ENCODE results near the gene SPAG5. TPM values are rescaled to one million over a fixed set of nuclear protein-coding genes. Genes with fewer than 3 reads are reported as not detected.

SPAG5 gene
- total and polyA plus RNA-seq, 3 experiments from 2014 or later = 3.5 to 79.7 (median 77.8) TPM

DNA sequence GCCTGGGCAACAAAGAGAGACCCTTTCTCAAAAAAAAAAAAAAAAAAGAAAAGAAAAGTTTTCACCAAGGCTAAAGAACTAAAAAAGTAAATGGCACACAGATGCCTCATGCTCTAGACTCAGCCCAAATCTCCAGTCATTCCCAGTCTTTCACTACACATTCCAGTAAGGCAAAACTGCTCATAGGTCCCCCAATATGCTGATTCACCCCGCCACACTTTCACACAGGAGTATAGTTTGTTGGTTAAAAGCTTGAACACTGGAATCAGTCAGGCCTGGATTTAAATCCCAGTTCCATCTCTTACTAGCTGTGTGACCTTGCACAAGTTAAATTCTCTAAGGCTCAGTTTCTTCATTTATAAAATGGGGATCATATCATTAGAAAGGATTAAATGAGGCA lies 29.4 kb downstream of the SPAG5 start:
- H3K36me3 ChIP-seq (ENCODE audit: insufficient read depth, low read length) = no peaks in the 10 kb centered on the region
- H3K4me1 ChIP-seq (ENCODE audit: insufficient read depth, low read length) = peaks cover 34% of the 10 kb centered on the region
- peaks cover 56 to 75% (median 60%) of the 10 kb centered on the region in 3 donors for H3K4me1 Mint-ChIP-seq
- H3K27ac ChIP-seq (ENCODE audit: low read depth, low read length) = no peak overlapping the region
- DNase-seq = no peak
- POLR2A ChIA-PET = no interaction called here
- peak overlapping the region; percentile 9 for H3K4me3 ChIP-seq (ENCODE audit: low read length)
- H3K4me3 Mint-ChIP-seq = peak overlapping the region; percentile 74 to 98 (median 96)
- no peaks in the 10 kb centered on the region for H3K27me3 Mint-ChIP-seq
- peak overlapping the region in 7 of 8 donors; percentile 64 to 96 (median 88) for H3K27ac Mint-ChIP-seq
- no peaks in the 10 kb centered on the region for H3K9me3 ChIP-seq (ENCODE audit: low read length)
- peaks cover 0 to 40% (median 6%) of the 10 kb centered on the region in 3 donors for H3K36me3 Mint-ChIP-seq
- H3K27me3 ChIP-seq (ENCODE audit: insufficient read depth, low read length, poor library complexity, severe bottlenecking) = no peaks in the 10 kb centered on the region
- CTCF ChIA-PET = interaction anchor here (1.8 to 3.2 kb wide), 2 partner anchors 19 to 30 kb away, joined by 4 to 10 read pairs; partner anchors contain the start of gene SPAG5
- H3K9me3 Mint-ChIP-seq = no peaks in the 10 kb centered on the region

DNA sequence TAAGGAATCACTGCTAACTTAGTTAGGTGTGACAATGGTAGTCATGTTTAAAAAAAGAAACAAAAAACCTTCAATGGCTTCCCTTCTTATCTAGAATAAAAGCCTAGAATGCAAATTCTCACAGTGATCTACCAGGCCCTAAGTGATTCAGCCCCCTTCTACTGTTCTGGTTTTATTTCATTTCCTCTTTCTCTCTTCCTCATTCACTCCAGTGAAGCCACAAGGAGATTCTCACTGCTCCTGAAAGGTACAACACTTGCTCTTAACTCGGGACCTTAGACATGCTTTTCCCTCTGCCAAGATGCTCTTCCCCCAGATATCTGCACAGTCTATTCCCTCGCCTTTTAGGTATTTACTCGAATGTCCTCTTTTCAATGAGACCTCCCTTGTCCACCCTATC lies 31.2 kb downstream of the SPAG5 start:
- no peak for DNase-seq
- no peaks in the 10 kb centered on the region for H3K9me3 Mint-ChIP-seq
- no peak overlapping the region for H3K4me3 ChIP-seq (ENCODE audit: low read length)
- H3K4me1 ChIP-seq (ENCODE audit: insufficient read depth, low read length) = peaks cover 27% of the 10 kb centered on the region
- H3K27ac ChIP-seq (ENCODE audit: low read depth, low read length) = no peak overlapping the region
- peak overlapping the region in 5 of 8 donors; percentile 29 to 94 (median 57) for H3K27ac Mint-ChIP-seq
- peaks cover 48 to 65% (median 56%) of the 10 kb centered on the region in 3 donors for H3K4me1 Mint-ChIP-seq
- H3K36me3 Mint-ChIP-seq = peaks cover 0 to 54% (median 6%) of the 10 kb centered on the region in 3 donors
- POLR2A ChIA-PET = no interaction called here
- peaks cover 7% of the 10 kb centered on the region for H3K36me3 ChIP-seq (ENCODE audit: insufficient read depth, low read length)
- H3K27me3 ChIP-seq (ENCODE audit: insufficient read depth, low read length, poor library complexity, severe bottlenecking) = no peaks in the 10 kb centered on the region
- H3K27me3 Mint-ChIP-seq = no peaks in the 10 kb centered on the region
- H3K9me3 ChIP-seq (ENCODE audit: low read length) = no peaks in the 10 kb centered on the region
- H3K4me3 Mint-ChIP-seq = peak overlapping the region in 5 of 7 donors; percentile 13 to 73 (median 29)
- CTCF ChIA-PET = no interaction called here

DNA sequence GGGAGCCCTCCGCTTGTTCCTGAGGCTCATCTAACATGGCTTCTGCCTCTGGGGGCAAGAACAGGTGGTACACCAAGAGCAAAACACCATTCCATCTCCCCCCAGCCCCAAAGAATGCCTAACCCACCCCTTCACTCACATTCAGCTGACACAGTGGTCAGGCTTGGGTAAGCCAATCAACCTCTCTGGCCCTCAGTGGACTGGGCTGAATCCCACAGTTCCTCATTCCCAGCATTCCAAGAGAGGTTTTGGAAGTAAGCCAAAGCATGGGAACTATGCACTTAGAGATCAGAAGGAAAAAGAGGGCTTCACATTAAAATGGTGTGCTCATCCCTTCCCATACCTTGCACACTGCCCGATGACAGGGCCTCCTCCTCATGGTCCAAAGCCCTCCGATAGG lies 35.4 kb downstream of the SPAG5 start:
- no peaks in the 10 kb centered on the region for H3K27me3 Mint-ChIP-seq
- peaks cover 0 to 64% (median 11%) of the 10 kb centered on the region in 3 donors for H3K36me3 Mint-ChIP-seq
- Histone ChIP-seq H3K27ac (ENCODE audit: low read depth, low read length) (no peak overlapping the region), H3K4me3 (ENCODE audit: low read length) (no peak overlapping the region), H3K4me1 (ENCODE audit: insufficient read depth, low read length) (no peaks in the 10 kb centered on the region), H3K9me3 (ENCODE audit: low read length) (no peaks in the 10 kb centered on the region), H3K27me3 (ENCODE audit: insufficient read depth, low read length, poor library complexity, severe bottlenecking) (no peaks in the 10 kb centered on the region), H3K36me3 (ENCODE audit: insufficient read depth, low read length) (peaks cover 23% of the 10 kb centered on the region)
- CTCF ChIA-PET = no interaction called here
- no peak overlapping the region for H3K27ac Mint-ChIP-seq
- peaks cover 20 to 29% (median 24%) of the 10 kb centered on the region in 3 donors for H3K4me1 Mint-ChIP-seq
- POLR2A ChIA-PET = no interaction called here
- no peak for DNase-seq
- H3K9me3 Mint-ChIP-seq = no peaks in the 10 kb centered on the region
- no peak overlapping the region for H3K4me3 Mint-ChIP-seq

GRCh38 chr17:28555022-28555421 lies 43.8 kb downstream of the SPAG5 start:
- Mint-ChIP-seq H3K4me1 (peaks cover 26 to 28% (median 27%) of the 10 kb centered on the region in 3 donors), H3K27me3 (no peaks in the 10 kb centered on the region), H3K36me3 (peaks cover 7 to 68% (median 35%) of the 10 kb centered on the region in 3 donors), H3K4me3 (peak overlapping the region in 2 of 7 donors; percentile 19 to 43), H3K27ac (peak overlapping the region in 1 of 8 donors; percentile 71), H3K9me3 (no peaks in the 10 kb centered on the region)
- POLR2A ChIA-PET = no interaction called here
- Histone ChIP-seq H3K4me3 (ENCODE audit: low read length) (no peak overlapping the region), H3K27me3 (ENCODE audit: insufficient read depth, low read length, poor library complexity, severe bottlenecking) (no peaks in the 10 kb centered on the region), H3K27ac (ENCODE audit: low read depth, low read length) (no peak overlapping the region), H3K36me3 (ENCODE audit: insufficient read depth, low read length) (peaks cover 51% of the 10 kb centered on the region), H3K9me3 (ENCODE audit: low read length) (no peaks in the 10 kb centered on the region), H3K4me1 (ENCODE audit: insufficient read depth, low read length) (peaks cover 19% of the 10 kb centered on the region)
- DNase-seq = no peak
- CTCF ChIA-PET = no interaction called here

DNA sequence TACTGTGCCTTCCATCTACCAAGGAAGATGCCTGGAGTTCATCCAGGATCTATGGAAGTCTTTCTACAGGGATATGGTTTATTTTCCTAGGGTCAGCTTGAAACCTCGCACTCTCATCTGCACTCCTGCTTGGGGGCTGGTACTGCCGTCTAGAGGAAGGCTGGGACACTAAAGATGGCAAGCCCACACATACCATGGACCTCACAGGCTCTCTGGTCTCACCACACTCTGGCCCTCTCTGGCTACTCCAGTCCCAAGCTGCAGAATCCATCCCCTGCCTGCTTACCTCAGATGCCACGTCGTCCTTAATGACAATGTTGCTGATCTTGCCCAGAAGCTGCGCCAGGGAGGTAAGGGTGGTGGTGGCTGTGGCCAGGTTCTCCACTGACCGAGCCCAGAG lies 44.3 kb downstream of the SPAG5 start:
- Mint-ChIP-seq H3K36me3 (peaks cover 7 to 64% (median 33%) of the 10 kb centered on the region in 3 donors), H3K9me3 (no peaks in the 10 kb centered on the region), H3K4me1 (peaks cover 31 to 33% (median 32%) of the 10 kb centered on the region in 3 donors), H3K4me3 (peak overlapping the region in 2 of 7 donors; percentile 43 to 65), H3K27ac (peak overlapping the region in 1 of 8 donors; percentile 71), H3K27me3 (no peaks in the 10 kb centered on the region)
- Histone ChIP-seq H3K27ac (ENCODE audit: low read depth, low read length) (no peak overlapping the region), H3K27me3 (ENCODE audit: insufficient read depth, low read length, poor library complexity, severe bottlenecking) (no peaks in the 10 kb centered on the region), H3K4me1 (ENCODE audit: insufficient read depth, low read length) (peaks cover 24% of the 10 kb centered on the region), H3K36me3 (ENCODE audit: insufficient read depth, low read length) (peaks cover 46% of the 10 kb centered on the region), H3K9me3 (ENCODE audit: low read length) (no peaks in the 10 kb centered on the region), H3K4me3 (ENCODE audit: low read length) (no peak overlapping the region)
- no peak for DNase-seq
- ChIA-PET POLR2A (interaction anchor here (1.1 kb wide), 1 partner anchor 17 kb away, joined by 3 read pairs; the partner anchor contains the start of gene PIGS), CTCF (no interaction called here)

DNA sequence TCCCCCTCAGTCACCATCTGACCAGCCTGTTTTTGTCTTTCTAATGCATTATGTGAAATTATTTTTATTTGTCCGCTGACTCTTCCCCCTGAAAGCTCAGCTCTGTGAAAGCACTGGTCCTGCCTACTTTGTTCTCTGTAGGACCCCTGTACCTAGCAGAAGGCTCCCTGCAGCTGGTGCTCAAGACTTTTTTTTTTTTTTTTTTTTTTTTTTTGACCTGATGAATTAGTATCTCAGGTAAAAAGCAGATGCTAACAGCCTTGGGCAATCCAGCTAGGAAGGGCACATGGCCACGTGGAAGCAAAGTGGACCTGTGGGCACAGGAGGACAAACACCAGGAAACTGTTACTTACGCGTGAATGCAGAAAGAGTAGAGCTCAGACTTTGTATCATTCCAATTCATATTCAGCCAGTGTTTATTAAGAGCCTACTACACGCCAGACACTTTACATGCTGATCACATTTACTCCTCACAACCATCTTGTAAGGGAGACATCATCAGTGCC lies 45.8 kb downstream of the SPAG5 start:
- POLR2A ChIA-PET = interaction anchor here (0.6 kb wide), 1 partner anchor 47 kb away, joined by 4 read pairs; no protein-coding TSS in a partner anchor

DNA sequence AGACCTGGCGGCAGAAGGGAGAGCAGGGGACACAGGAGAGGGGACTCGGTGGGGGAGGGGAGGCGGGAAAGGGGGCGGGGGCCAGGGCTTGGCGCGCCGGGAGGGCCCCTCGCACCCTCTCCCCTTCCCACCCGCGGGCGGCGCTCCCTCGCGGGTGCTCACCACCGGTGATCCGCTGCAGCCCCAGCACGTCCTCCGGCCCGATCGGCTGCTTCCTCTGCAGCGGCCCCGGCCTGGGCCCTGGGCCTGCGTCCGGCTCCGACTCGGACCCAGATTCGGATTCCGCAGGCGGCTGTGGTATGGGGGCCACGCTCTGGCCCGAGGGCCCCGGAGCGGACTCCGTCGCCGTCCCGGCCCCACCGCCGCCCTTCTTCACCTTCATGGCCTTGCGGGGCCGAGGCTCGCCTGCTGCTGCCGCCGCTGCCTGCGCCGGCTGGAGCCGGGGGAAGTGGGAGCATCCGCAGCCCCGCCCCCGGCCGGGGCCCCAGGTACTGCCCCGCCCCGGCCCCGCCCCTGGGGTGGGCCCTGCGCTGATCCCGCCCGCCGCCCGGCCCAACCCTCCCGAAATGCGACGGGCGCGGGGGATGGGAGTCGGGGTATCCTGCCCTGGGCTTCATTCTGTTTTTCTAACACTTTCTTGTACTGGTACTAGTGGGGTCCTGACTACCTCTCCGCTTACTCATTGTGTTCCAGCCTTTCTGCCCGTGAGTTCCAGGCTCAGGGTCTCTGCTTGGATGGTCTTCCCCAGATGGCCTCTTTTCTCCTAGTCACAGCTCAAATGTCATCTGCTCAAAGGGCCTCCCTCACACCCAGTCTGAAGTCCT lies 46.4 kb downstream of the SPAG5 start, which contains the start of gene UNC119:
Gene UNC119 (minus strand): TSS at position 449 of the 824 bp plus-strand sequence. CDS start 67 bp downstream, at position 382.
- Mint-ChIP-seq H3K27ac (peak within 1 kb of the TSS; percentile 87 to 98 (median 94)), H3K27me3 (no peaks in the 10 kb centered on the region)

More for the DNA sequence above, 45.8 kb downstream of the SPAG5 start:
- H3K27ac ChIP-seq (ENCODE audit: low read depth, low read length) = no peak overlapping the region
- no peaks in the 10 kb centered on the region for H3K9me3 ChIP-seq (ENCODE audit: low read length)
- H3K36me3 ChIP-seq (ENCODE audit: insufficient read depth, low read length) = peaks cover 39% of the 10 kb centered on the region
- no peaks in the 10 kb centered on the region for H3K9me3 Mint-ChIP-seq
- H3K4me1 ChIP-seq (ENCODE audit: insufficient read depth, low read length) = peaks cover 39% of the 10 kb centered on the region
- H3K27ac Mint-ChIP-seq = peak overlapping the region; percentile 53 to 95 (median 87)
- peaks cover 46 to 48% (median 46%) of the 10 kb centered on the region in 3 donors for H3K4me1 Mint-ChIP-seq
- DNase-seq = no peak
- H3K27me3 Mint-ChIP-seq = no peaks in the 10 kb centered on the region
- H3K27me3 ChIP-seq (ENCODE audit: insufficient read depth, low read length, poor library complexity, severe bottlenecking) = no peaks in the 10 kb centered on the region
- peak overlapping the region; percentile 84 to 93 (median 89) for H3K4me3 Mint-ChIP-seq
- H3K4me3 ChIP-seq (ENCODE audit: low read length) = no peak overlapping the region
- H3K36me3 Mint-ChIP-seq = peaks cover 7 to 54% (median 30%) of the 10 kb centered on the region in 3 donors
- CTCF ChIA-PET = interaction anchor here (3.4 kb wide), 1 partner anchor 18 kb away, joined by 13 read pairs; the partner anchor contains the start of gene PIGS

More for the DNA sequence above, 46.4 kb downstream of the SPAG5 start, which contains the start of gene UNC119:
- Histone ChIP-seq H3K27me3 (ENCODE audit: insufficient read depth, low read length, poor library complexity, severe bottlenecking) (no peaks in the 10 kb centered on the region), H3K9me3 (ENCODE audit: low read length) (no peaks in the 10 kb centered on the region), H3K4me3 (ENCODE audit: low read length) (peak within 1 kb of the TSS; percentile 54), H3K36me3 (ENCODE audit: insufficient read depth, low read length) (peaks cover 34% of the 10 kb centered on the region), H3K4me1 (ENCODE audit: insufficient read depth, low read length) (peaks cover 44% of the 10 kb centered on the region), H3K27ac (ENCODE audit: low read depth, low read length) (peak within 1 kb of the TSS; percentile 36)
- Mint-ChIP-seq H3K36me3 (peaks cover 7 to 51% (median 26%) of the 10 kb centered on the region in 3 donors), H3K9me3 (no peaks in the 10 kb centered on the region), H3K4me1 (peaks cover 47 to 54% (median 51%) of the 10 kb centered on the region in 3 donors), H3K4me3 (peak within 1 kb of the TSS; percentile 88 to 94 (median 92))
- peak; percentile 72 to 82 (median 75) for DNase-seq
- ChIA-PET CTCF (interaction anchor here (0.9 to 3.4 kb wide), 2 partner anchors 19 to 593 kb away, joined by 3 to 13 read pairs; partner anchors contain the start of gene PIGS), POLR2A (interaction anchor here (0.6 kb wide), 1 partner anchor 48 kb away, joined by 4 read pairs; no protein-coding TSS in a partner anchor)

Data from CD8-positive, alpha-beta memory T cell (primary cell).